T-cell (primary cell): Measurements from ENCODE around the gene NR2C1. TPM values are rescaled to one million over a fixed set of nuclear protein-coding genes. Genes with fewer than 3 reads are reported as not detected.

ENCODE experiments used
- ATAC-seq, 4 experiments: fragments of 200-7000 bp in 3 of 4; fragments of 150-1000 bp in 1 of 4; cut with Tn5 transposase; replicated peaks in 1 of 4; 1 replicate in 3 of 4; 2 replicates in 1 of 4; pipeline ENCODE4 v1.10.0; 2021; ENCODE audit warnings: moderate library complexity in 3 of 4, mild to moderate bottlenecking in 2 of 4, moderate number of reproducible peaks in 1 of 4
- CTCF ChIA-PET, 2 donors: fragments of 300-600 bp; sonication (Branson Sonifier 250); formaldehyde crosslinking; loops; one replicate each; lab custom pipeline; 2022; ENCODE audit warnings: antibody characterized with exemption in 2 of 2; lab: Charles Lee
- POLR2A ChIA-PET, 2 donors: fragments of 300-600 bp; sonication (Branson Sonifier 250); formaldehyde crosslinking; loops; one replicate each; lab custom pipeline; 2022; ENCODE audit warnings: antibody characterized with exemption in 2 of 2; lab: Charles Lee
- DNase-seq, 35 experiments: peaks; one replicate each; pipeline versions ENCODE4 v3.0.0 to v3.0.0-alpha.2; 2013 to 2023
- H3K27ac ChIP-seq: one replicate; pipeline ENCODE4 v1.5.1; 2013; ENCODE audit warnings: low read length
- H3K27me3 ChIP-seq, 2 experiments: replicated peaks in 1 of 2; 1 replicate in 1 of 2; 2 replicates in 1 of 2; pipeline versions ENCODE4 v1.6.1 to v1.7.0; 2013; ENCODE audit warnings: low read length in 1 of 2, mixed read lengths in 1 of 2; ENCODE audit not compliant: control insufficient read depth in 2 of 2, insufficient read depth in 2 of 2; ENCODE audit errors: extremely low read depth in 1 of 2
- H3K36me3 ChIP-seq, 2 donors: 1 replicate in 1 of 2; 2 replicates in 1 of 2; pipeline versions ENCODE4 v1.6.1 to v1.7.0; 2013; ENCODE audit warnings: low read length in 1 of 2; ENCODE audit not compliant: control insufficient read depth in 2 of 2, insufficient read depth in 1 of 2; ENCODE audit errors: extremely low read depth in 1 of 2
- H3K4me1 ChIP-seq, 2 experiments: 1 replicate in 1 of 2; 2 replicates in 1 of 2; pipeline versions ENCODE4 v1.6.1 to v1.7.0; 2013; ENCODE audit warnings: low read length in 2 of 2, mixed read lengths in 1 of 2; ENCODE audit not compliant: insufficient read depth in 2 of 2, control insufficient read depth in 1 of 2; ENCODE audit errors: extremely low read depth in 1 of 2
- H3K4me3 ChIP-seq, 2 donors: 1 replicate in 1 of 2; 2 replicates in 1 of 2; pipeline versions ENCODE4 v1.5.1 to v1.7.0; 2013; ENCODE audit warnings: mild to moderate bottlenecking in 2 of 2, low read length in 1 of 2, moderate library complexity in 1 of 2; ENCODE audit not compliant: control insufficient read depth in 1 of 2; ENCODE audit errors: extremely low read depth in 1 of 2
- H3K9me3 ChIP-seq: 2 replicates; pipeline ENCODE4 v1.7.0; 2013
- H3K27ac Mint-ChIP-seq, 2 donors: one replicate each; pipeline ENCODE4 v1.8.0; 2020 to 2021; ENCODE audit warnings: mild to moderate bottlenecking in 2 of 2, mixed read lengths in 2 of 2
- H3K27me3 Mint-ChIP-seq, 2 donors: one replicate each; pipeline ENCODE4 v1.8.0; 2021 to 2022; ENCODE audit warnings: mixed read lengths in 2 of 2
- H3K36me3 Mint-ChIP-seq: one replicate; pipeline ENCODE4 v1.8.0; 2021; ENCODE audit warnings: mixed read lengths
- H3K4me1 Mint-ChIP-seq, 3 donors: one replicate each; pipeline ENCODE4 v1.8.0; 2020 to 2022; ENCODE audit warnings: mixed read lengths in 3 of 3, mild to moderate bottlenecking in 1 of 3
- H3K4me3 Mint-ChIP-seq, 3 donors: one replicate each; pipeline ENCODE4 v1.8.0; 2020 to 2022; ENCODE audit warnings: mild to moderate bottlenecking in 3 of 3, mixed read lengths in 3 of 3, moderate library complexity in 3 of 3
- H3K9me3 Mint-ChIP-seq, 3 donors: one replicate each; pipeline ENCODE4 v1.8.0; 2020 to 2022; ENCODE audit warnings: mixed read lengths in 3 of 3
- WGBS: methylation state at CpG from one replicate; pipeline ENCODE4 v1.1.5; 2013; ENCODE audit warnings: missing lambda C conversion rate; ENCODE audit not compliant: insufficient coverage; 5-methylcytosine and 5-hydroxymethylcytosine counted together
- total RNA-seq, 35 experiments: library from RNA in 6 of 35; stranded (reverse) in 6 of 35; fragments of 120-200 nt in 1 of 35; gene quantifications; one replicate each; pipeline versions ENCODE4 v1.2.1 to v1.2.4 and lab custom pipeline; 2013 to 2026

Gene NR2C1
- total RNA-seq, 5 donors from 2014 or later (not counting 1 experiment from before 2014, with no cell fraction given), result 35.3 to 47.2 (median 39.6) TPM

DNA sequence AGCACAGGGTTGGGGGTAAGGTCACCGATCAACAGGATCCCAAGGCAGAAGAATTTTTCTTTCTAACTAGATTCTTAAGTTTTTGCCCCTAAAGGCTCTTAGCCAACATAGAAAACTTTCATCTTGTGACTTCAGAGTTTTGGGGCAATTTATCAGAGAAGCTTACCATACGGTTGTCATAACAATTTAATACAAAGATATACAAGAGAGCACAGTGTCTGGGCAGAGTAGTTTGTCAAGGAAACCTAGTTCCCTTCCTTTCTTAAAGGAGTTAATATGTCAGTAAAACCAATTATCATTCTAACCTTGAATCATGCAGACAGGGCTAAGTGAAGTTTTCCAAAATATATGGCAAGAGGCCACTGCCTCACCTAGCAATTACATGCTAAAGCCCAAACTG lies 18.4 kb downstream of the NR2C1 start:
- Histone ChIP-seq H3K36me3 (peaks cover 2 to 59% of the 10 kb centered on the region in 2 donors), H3K27me3 (no peaks in the 10 kb centered on the region), H3K4me1 (no peaks in the 10 kb centered on the region), H3K27ac (no peak overlapping the region), H3K9me3 (no peaks in the 10 kb centered on the region), H3K4me3 (no peak overlapping the region)
- no peak overlapping the region for H3K4me3 Mint-ChIP-seq
- no peak overlapping the region for H3K27ac Mint-ChIP-seq
- no peaks in the 10 kb centered on the region for H3K4me1 Mint-ChIP-seq
- no peak for DNase-seq
- no peaks in the 10 kb centered on the region for H3K27me3 Mint-ChIP-seq
- no peak for ATAC-seq
- no CpG with 5 or more reads among the region's 2 CpGs for WGBS
- no peaks in the 10 kb centered on the region for H3K9me3 Mint-ChIP-seq
- POLR2A ChIA-PET, result interaction anchor here in 1 of 2 donors (0.6 kb wide), 1 partner anchor 221 kb away, joined by 3 read pairs; no protein-coding TSS in a partner anchor
- H3K36me3 Mint-ChIP-seq, result peaks cover 35% of the 10 kb centered on the region
- CTCF ChIA-PET, result interaction anchor here in 1 of 2 donors (0.6 kb wide), 2 partner anchors 408 to 1636 kb away, joined by 3 to 5 read pairs; no protein-coding TSS in a partner anchor

DNA sequence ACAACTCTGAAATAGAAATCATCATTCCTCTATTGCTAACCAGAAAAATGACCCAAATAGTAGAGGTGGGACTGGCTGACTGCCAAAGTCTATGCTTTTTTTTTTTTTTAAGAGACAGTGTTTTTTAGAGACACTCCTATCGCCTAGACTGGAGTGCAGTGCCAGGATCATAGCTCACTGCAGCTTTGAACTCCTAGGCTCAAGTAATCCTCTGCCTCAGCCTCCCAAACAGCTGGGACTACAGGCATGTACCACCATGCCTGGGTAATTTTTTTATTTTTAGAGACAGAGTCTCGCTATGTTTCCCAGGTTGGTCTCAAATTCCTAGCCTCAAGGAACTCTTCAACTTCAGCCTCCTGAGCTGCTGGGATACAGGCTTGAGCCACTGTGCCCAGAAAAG lies 19.2 kb downstream of the NR2C1 start:
- Histone ChIP-seq H3K4me1 (no peaks in the 10 kb centered on the region), H3K27me3 (no peaks in the 10 kb centered on the region), H3K27ac (no peak overlapping the region), H3K9me3 (no peaks in the 10 kb centered on the region), H3K4me3 (no peak overlapping the region), H3K36me3 (peaks cover 2 to 55% of the 10 kb centered on the region in 2 donors)
- POLR2A ChIA-PET, result interaction anchor here in 1 of 2 donors (0.6 kb wide), 1 partner anchor 220 kb away, joined by 3 read pairs; no protein-coding TSS in a partner anchor
- ATAC-seq (no peak), DNase-seq (no peak)
- H3K4me1 Mint-ChIP-seq, result no peaks in the 10 kb centered on the region
- H3K27me3 Mint-ChIP-seq, result no peaks in the 10 kb centered on the region
- peaks cover 39% of the 10 kb centered on the region for H3K36me3 Mint-ChIP-seq
- H3K27ac Mint-ChIP-seq, result no peak overlapping the region
- no peak overlapping the region for H3K4me3 Mint-ChIP-seq
- no CpG with 5 or more reads among the region's 2 CpGs for WGBS
- H3K9me3 Mint-ChIP-seq, result no peaks in the 10 kb centered on the region
- CTCF ChIA-PET, result no interaction called here

- CTCF ChIA-PET, result no interaction called here
- H3K4me1 ChIP-seq, result no peaks in the 10 kb centered on the region
- no peak for ATAC-seq
These were observed 22.2 kb downstream of the NR2C1 start for GRCh38 chr12:95051241-95051640.

GRCh38 chr12:95037906-95038305 lies 35.5 kb downstream of the NR2C1 start:
- Mint-ChIP-seq H3K36me3 (peaks cover 43% of the 10 kb centered on the region), H3K4me3 (no peak overlapping the region), H3K27ac (no peak overlapping the region), H3K27me3 (no peaks in the 10 kb centered on the region), H3K9me3 (no peaks in the 10 kb centered on the region), H3K4me1 (peaks cover 22 to 31% (median 30%) of the 10 kb centered on the region in 3 donors)
- peaks cover 0 to 5% of the 10 kb centered on the region in 2 experiments for H3K4me1 ChIP-seq
- no peak for DNase-seq
- H3K27ac ChIP-seq, result no peak overlapping the region
- peaks cover 2 to 29% of the 10 kb centered on the region in 2 donors for H3K36me3 ChIP-seq
- ATAC-seq, result no peak
- ChIA-PET POLR2A (no interaction called here), CTCF (no interaction called here)
- no CpG with 5 or more reads among the region's 2 CpGs for WGBS
- no peaks in the 10 kb centered on the region for H3K27me3 ChIP-seq
- H3K4me3 ChIP-seq, result no peak overlapping the region
- H3K9me3 ChIP-seq, result no peaks in the 10 kb centered on the region

More at GRCh38 chr12:95051241-95051640, 22.2 kb downstream of the NR2C1 start:
- Mint-ChIP-seq H3K4me3 (no peak overlapping the region), H3K4me1 (no peaks in the 10 kb centered on the region), H3K27ac (no peak overlapping the region), H3K27me3 (no peaks in the 10 kb centered on the region), H3K36me3 (peaks cover 45% of the 10 kb centered on the region), H3K9me3 (no peaks in the 10 kb centered on the region)
- WGBS, result 83% methylated on average over 1 of the region's 4 CpGs
- no peak for DNase-seq
- POLR2A ChIA-PET, result no interaction called here
- H3K9me3 ChIP-seq, result no peaks in the 10 kb centered on the region
- H3K27ac ChIP-seq, result no peak overlapping the region
- no peaks in the 10 kb centered on the region for H3K27me3 ChIP-seq
- H3K36me3 ChIP-seq, result peaks cover 10 to 51% of the 10 kb centered on the region in 2 donors
- H3K4me3 ChIP-seq, result no peak overlapping the region

DNA sequence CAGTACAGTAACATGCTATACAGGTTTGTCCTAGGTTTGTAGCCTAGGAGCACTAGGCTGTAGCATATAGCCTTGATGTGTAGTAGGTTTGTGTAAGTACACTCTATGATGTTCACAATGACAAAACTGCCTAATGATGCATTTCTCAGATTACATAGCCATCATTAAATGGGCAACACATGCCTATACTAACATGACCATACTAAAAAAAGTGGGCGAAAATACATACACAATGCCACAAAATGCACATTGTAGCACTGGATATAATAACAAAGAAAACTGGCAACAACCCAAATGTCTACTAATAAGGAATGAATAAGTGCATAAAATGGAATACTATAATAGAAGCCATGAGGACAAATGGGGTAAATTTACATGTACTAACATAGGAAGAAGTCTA lies 38.7 kb downstream of the NR2C1 start:
- Mint-ChIP-seq H3K9me3 (no peaks in the 10 kb centered on the region), H3K4me1 (peaks cover 13 to 18% (median 18%) of the 10 kb centered on the region in 3 donors), H3K27ac (no peak overlapping the region), H3K27me3 (no peaks in the 10 kb centered on the region), H3K4me3 (peak overlapping the region in 1 of 3 donors; percentile 41), H3K36me3 (peaks cover 36% of the 10 kb centered on the region)
- no peaks in the 10 kb centered on the region for H3K27me3 ChIP-seq
- H3K4me3 ChIP-seq, result no peak overlapping the region
- H3K27ac ChIP-seq, result no peak overlapping the region
- ChIA-PET CTCF (interaction anchor here in 1 of 2 donors (0.7 kb wide), 1 partner anchor 15 kb away, joined by 3 read pairs; no protein-coding TSS in a partner anchor), POLR2A (interaction anchor here in 1 of 2 donors (0.5 kb wide), 1 partner anchor 9 kb away, joined by 6 read pairs; no protein-coding TSS in a partner anchor)
- H3K9me3 ChIP-seq, result no peaks in the 10 kb centered on the region
- ATAC-seq (no peak), DNase-seq (no peak)
- H3K4me1 ChIP-seq, result peaks cover 0 to 3% of the 10 kb centered on the region in 2 experiments
- H3K36me3 ChIP-seq, result peaks cover 0 to 35% of the 10 kb centered on the region in 2 donors
- no CpG with 5 or more reads among the region's 1 CpG for WGBS

DNA sequence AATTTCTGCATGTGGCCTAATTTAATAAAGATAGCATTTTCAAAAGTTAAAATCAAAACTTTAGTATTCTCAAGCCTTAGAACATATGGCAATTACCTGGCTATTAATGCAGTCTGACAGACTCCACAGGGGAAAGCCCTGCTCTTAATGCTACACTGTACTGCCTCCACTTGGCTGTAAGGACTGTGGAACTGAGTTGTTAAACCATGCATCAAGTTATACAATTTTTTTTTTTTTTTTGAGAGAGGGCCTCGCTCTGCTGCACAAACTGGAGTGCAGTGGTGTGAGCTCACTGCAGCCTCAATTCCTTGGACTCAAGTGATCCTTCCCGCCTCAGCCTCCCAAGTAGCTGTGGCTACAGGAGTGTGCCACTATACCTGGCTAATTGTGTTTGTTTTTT lies 50.9 kb downstream of the NR2C1 start:
- no peaks in the 10 kb centered on the region for H3K4me1 Mint-ChIP-seq
- H3K9me3 Mint-ChIP-seq, result no peaks in the 10 kb centered on the region
- H3K27me3 ChIP-seq, result no peaks in the 10 kb centered on the region
- peak in 1 of 35 experiments; percentile 10 for DNase-seq
- POLR2A ChIA-PET, result no interaction called here
- H3K4me3 ChIP-seq, result no peak overlapping the region
- no peaks in the 10 kb centered on the region for H3K4me1 ChIP-seq
- CTCF ChIA-PET, result interaction anchor here in 1 of 2 donors (0.6 kb wide), 1 partner anchor 28 kb away, joined by 3 read pairs; no protein-coding TSS in a partner anchor
- H3K9me3 ChIP-seq, result no peaks in the 10 kb centered on the region
- H3K27ac Mint-ChIP-seq, result no peak overlapping the region
- no peaks in the 10 kb centered on the region for H3K27me3 Mint-ChIP-seq
- WGBS, result 80% methylated on average over 1 of the region's 2 CpGs
- H3K36me3 Mint-ChIP-seq, result peaks cover 25% of the 10 kb centered on the region
- ATAC-seq, result peak in 1 of 4 experiments; percentile 40
- no peak overlapping the region for H3K27ac ChIP-seq
- peaks cover 0 to 8% of the 10 kb centered on the region in 2 donors for H3K36me3 ChIP-seq
- no peak overlapping the region for H3K4me3 Mint-ChIP-seq
